HL-60 (cell line): ENCODE results near the gene ADRB1.

Experiments used
- CTCF ChIP-seq: IDR thresholded peaks from one replicate; pipeline ENCODE4 v1.5.1; 2011; ENCODE audit warnings: low read length, control low read depth, inconsistent platforms; ENCODE audit not compliant: insufficient read depth
- POLR2AphosphoS5 ChIP-seq: IDR thresholded peaks from 2 replicates; pipeline ENCODE4 v1.6.1; 2012; ENCODE audit warnings: low read depth

DNA sequence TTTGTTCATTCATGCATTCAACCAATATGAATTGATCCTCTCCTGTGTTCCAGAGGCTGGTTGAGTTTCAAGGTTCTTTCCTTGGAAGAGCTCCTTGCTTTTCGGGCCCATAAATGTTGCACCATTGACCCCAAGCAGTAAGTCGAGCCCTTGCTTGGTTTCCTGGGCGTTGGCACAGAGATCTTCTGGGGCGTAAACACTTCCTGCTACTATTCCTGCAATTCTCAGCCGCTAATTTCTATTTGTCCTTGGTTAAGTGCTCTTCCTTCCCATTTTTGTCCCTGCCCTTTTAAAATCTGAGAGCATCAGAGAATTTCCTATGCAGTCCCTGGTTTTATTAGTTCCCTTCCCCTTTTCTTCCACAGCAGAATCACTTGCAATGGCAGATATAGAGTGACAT, 44.1 kb upstream of the ADRB1 start:
- TF ChIP-seq CTCF (no peak), POLR2AphosphoS5 (no peak)
